Loucy (cell line): ENCODE data around the gene C16orf74.

Experiments
- H2AFZ ChIP-seq: fragments of 200-600 bp; sonication (generic); 2 replicates; pipeline ENCODE4 v1.6.0; 2016; ENCODE audit warnings: antibody characterized with exemption, mild to moderate bottlenecking, low read length, moderate library complexity
- H3F3A ChIP-seq: fragments of 200-600 bp; 2 replicates; pipeline ENCODE4 v1.6.0; 2016; ENCODE audit warnings: antibody characterized with exemption, low read depth, mild to moderate bottlenecking
- H3K27me3 ChIP-seq: fragments of 200-600 bp; sonication (generic); 2 replicates; pipeline ENCODE4 v1.6.1; 2014; ENCODE audit warnings: low read length, mild to moderate bottlenecking; ENCODE audit not compliant: insufficient read depth, poor library complexity, severe bottlenecking
- H3K36me3 ChIP-seq: fragments of 200-600 bp; sonication (generic); 2 replicates; pipeline ENCODE4 v1.6.1; 2016; ENCODE audit warnings: low read length; ENCODE audit not compliant: insufficient read depth
- H3K4me1 ChIP-seq: fragments of 200-600 bp; sonication (generic); 2 replicates; pipeline ENCODE4 v1.5.1; 2014; ENCODE audit warnings: low read length, mild to moderate bottlenecking; ENCODE audit not compliant: insufficient read depth, poor library complexity, severe bottlenecking
- H3K4me2 ChIP-seq: fragments of 200-600 bp; sonication (generic); 2 replicates; pipeline ENCODE4 v1.6.0; 2014; ENCODE audit warnings: antibody characterized with exemption, low read length, low read depth, mild to moderate bottlenecking; ENCODE audit not compliant: poor library complexity, severe bottlenecking
- H3K4me3 ChIP-seq: fragments of 200-600 bp; sonication (generic); 2 replicates; pipeline ENCODE4 v1.5.1; 2014; ENCODE audit warnings: low read length, mild to moderate bottlenecking, mixed read lengths; ENCODE audit not compliant: poor library complexity, severe bottlenecking
- H3K79me2 ChIP-seq: fragments of 200-600 bp; sonication (generic); 2 replicates; pipeline ENCODE4 v1.6.1; 2014; ENCODE audit warnings: low read length; ENCODE audit not compliant: insufficient read depth
- H3K9ac ChIP-seq: fragments of 200-600 bp; sonication (generic); 2 replicates; pipeline ENCODE4 v1.6.0; 2014; ENCODE audit warnings: mild to moderate bottlenecking, low read depth, low read length, moderate library complexity; ENCODE audit not compliant: poor library complexity, severe bottlenecking
- H3K9me2 ChIP-seq: fragments of 200-600 bp; sonication (generic); replicated peaks from 2 replicates; pipeline ENCODE4 v1.6.1; 2016; ENCODE audit warnings: low read depth, low read length, mixed read lengths
- H3K9me3 ChIP-seq: fragments of 200-600 bp; sonication (generic); 2 replicates; pipeline ENCODE4 v1.6.1; 2014; ENCODE audit warnings: mild to moderate bottlenecking, antibody characterized with exemption, low read length, low read depth; ENCODE audit not compliant: insufficient read depth
- H4K20me1 ChIP-seq: fragments of 200-600 bp; sonication (generic); 2 replicates; pipeline ENCODE4 v1.6.0; 2014; ENCODE audit warnings: antibody characterized with exemption, low read length, mild to moderate bottlenecking; ENCODE audit not compliant: insufficient read depth, poor library complexity, severe bottlenecking
- CTCF ChIP-seq: fragments of 200-600 bp; sonication (generic); conservative IDR thresholded peaks from 2 replicates; pipeline ENCODE4 v1.5.1; 2014; ENCODE audit warnings: mild to moderate bottlenecking, antibody characterized with exemption, low read length
- EZH2phosphoT487 ChIP-seq: fragments of 200-600 bp; IDR thresholded peaks from 2 replicates; pipeline ENCODE4 v1.6.1; 2018; ENCODE audit warnings: antibody characterized with exemption, mild to moderate bottlenecking, moderate library complexity, borderline replicate concordance

C16orf74 gene

GRCh38 chr16:85757341-85757822 is 6.5 kb upstream of the C16orf74 start:
- Histone ChIP-seq H3K9me2 (no peaks in the 10 kb centered on the region), H2AFZ (no peak overlapping the region), H3K4me2 (no peak overlapping the region), H3K79me2 (no peaks in the 10 kb centered on the region), H3K4me3 (no peak overlapping the region), H3K4me1 (peaks cover 15% of the 10 kb centered on the region), H3F3A (no peaks in the 10 kb centered on the region), H3K9ac (no peak overlapping the region), H3K36me3 (no peaks in the 10 kb centered on the region), H3K9me3 (no peaks in the 10 kb centered on the region), H3K27me3 (no peaks in the 10 kb centered on the region), H4K20me1 (no peaks in the 10 kb centered on the region)
- no peak for TF ChIP-seq EZH2phosphoT487
- TF ChIP-seq CTCF = no peak

- no peak overlapping the region for H3K4me2 ChIP-seq
- peaks cover 8% of the 10 kb centered on the region for H3K4me1 ChIP-seq
- H2AFZ ChIP-seq = no peak overlapping the region
- no peaks in the 10 kb centered on the region for H3K9me2 ChIP-seq
- H3K36me3 ChIP-seq = no peaks in the 10 kb centered on the region
- H3K79me2 ChIP-seq = no peaks in the 10 kb centered on the region
- no peaks in the 10 kb centered on the region for H3K9me3 ChIP-seq
- H4K20me1 ChIP-seq = no peaks in the 10 kb centered on the region
- no peaks in the 10 kb centered on the region for H3F3A ChIP-seq
- H3K27me3 ChIP-seq = no peaks in the 10 kb centered on the region
- no peak overlapping the region for H3K4me3 ChIP-seq
- no peak for TF ChIP-seq EZH2phosphoT487
- TF ChIP-seq CTCF = no peak
- H3K9ac ChIP-seq = no peak overlapping the region
Observed at GRCh38 chr16:85755929-85756768, 5.3 kb upstream of the C16orf74 start.

GRCh38 chr16:85754413-85754812 is 3.5 kb upstream of the C16orf74 start:
- Histone ChIP-seq H3K4me1 (peaks cover 8% of the 10 kb centered on the region), H3F3A (no peaks in the 10 kb centered on the region), H3K27me3 (no peaks in the 10 kb centered on the region), H3K4me3 (no peak overlapping the region), H3K79me2 (no peaks in the 10 kb centered on the region), H3K9me2 (no peaks in the 10 kb centered on the region), H3K4me2 (peak overlapping the region; percentile 9), H4K20me1 (no peaks in the 10 kb centered on the region), H3K9ac (no peak overlapping the region), H3K9me3 (no peaks in the 10 kb centered on the region), H3K36me3 (no peaks in the 10 kb centered on the region), H2AFZ (no peak overlapping the region)
- no peak for TF ChIP-seq EZH2phosphoT487
- no peak for TF ChIP-seq CTCF
